ENCODE results near the gene LTV1.

The LTV1 gene

GRCh38 chr6:143885116-143885515 lies 42.0 kb downstream of the LTV1 start:
- no peak for DNase-seq (ENCODE audit: low spot score)

- no peak for DNase-seq (ENCODE audit: low spot score)
These were observed 51.5 kb downstream of the LTV1 start for GRCh38 chr6:143894655-143895054.

- DNase-seq (ENCODE audit: low spot score): no peak
These were observed 53.2 kb downstream of the LTV1 start for GRCh38 chr6:143896126-143896860.

GRCh38 chr6:143900358-143900757 lies 57.2 kb downstream of the LTV1 start:
- no peak for DNase-seq (ENCODE audit: low spot score)

GRCh38 chr6:143901885-143902750 lies 59.0 kb downstream of the LTV1 start:
- DNase-seq (ENCODE audit: low spot score): no peak

- DNase-seq (ENCODE audit: low spot score): no peak
These were observed 59.7 kb downstream of the LTV1 start for GRCh38 chr6:143902827-143903226.

GRCh38 chr6:143911028-143911427 lies 67.9 kb downstream of the LTV1 start:
- DNase-seq (ENCODE audit: low spot score): no peak

GRCh38 chr6:143912671-143913070 lies 69.5 kb downstream of the LTV1 start:
- DNase-seq (ENCODE audit: low spot score): no peak

Data from RKO (cell line).